ENCODE measurements around the gene CLDN14.
A peak's percentile ranks its signal among the peaks of the same experiment; 100 is the strongest.

DNA sequence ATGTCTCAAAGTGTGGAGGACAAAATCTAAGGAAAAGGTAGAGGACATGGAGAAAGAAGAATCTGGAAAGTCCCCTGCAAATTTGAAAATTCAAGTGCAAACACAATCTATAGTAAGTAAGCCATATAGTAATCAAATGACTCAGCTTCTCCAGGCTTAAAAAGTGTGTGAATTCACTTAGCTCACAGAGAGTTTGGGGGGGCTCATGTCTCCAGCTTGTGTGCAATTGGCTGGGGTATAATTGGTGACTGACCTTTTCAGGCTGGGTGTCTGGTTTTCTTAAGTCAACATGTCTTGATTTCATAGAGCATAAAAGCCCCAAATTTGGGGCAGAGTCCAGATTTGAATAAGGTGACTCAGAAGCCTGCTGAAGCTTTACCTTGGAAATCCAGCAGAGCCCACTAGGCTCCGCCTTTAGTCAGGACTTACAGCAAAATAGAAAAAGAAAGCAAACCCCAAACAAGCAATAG, 8.6 kb downstream of the CLDN14 start:
- TF ChIP-seq POLR2A (IDR thresholded peaks at IDR 0.05; ENCODE audit: low read depth, low read length): no peak
- no peak for TF ChIP-seq TAF1 (IDR thresholded peaks at IDR 0.05; ENCODE audit: low read depth, low read length)
- TF ChIP-seq POLR2AphosphoS5 (IDR thresholded peaks at IDR 0.05; ENCODE audit: low read depth, low read length): no peak
- peak; percentile 28; the same call in 1 of the 2 replicates for TF ChIP-seq POU2F2 (IDR thresholded peaks at IDR 0.05; ENCODE audit: low read depth, low read length)
